Transverse colon (tissue), 4 donors: Measurements from ENCODE around the gene ICAM4.

Source experiments
- EP300 ChIP-seq: sonication (generic); formaldehyde crosslinking; IDR thresholded peaks from one replicate; pipeline ENCODE4 v1.6.1; 2017; ENCODE audit warnings: antibody characterized with exemption, low read depth
- POLR2A ChIP-seq: fragments of 450-650 bp; IDR thresholded peaks from one replicate; pipeline ENCODE4 v1.6.1; 2016; ENCODE audit warnings: antibody characterized with exemption, mild to moderate bottlenecking, moderate library complexity
- POLR2AphosphoS5 ChIP-seq, 3 donors: sonication (generic); formaldehyde crosslinking; IDR thresholded peaks; one replicate each; pipeline ENCODE4 v1.6.1; 2016; ENCODE audit warnings: antibody characterized with exemption in 3 of 3
- TF ChIP-seq, protein P1 (sequence below), 5 experiments: fragments of 200-600 bp in 3 of 5; fragments of 450-650 bp in 2 of 5; sonication (generic) in 3 of 5; IDR thresholded peaks; 1 replicate in 2 of 5; 2 replicates in 3 of 5; pipeline ENCODE4 v1.5.1; 2016 to 2017; ENCODE audit warnings: antibody characterized with exemption in 5 of 5, inconsistent platforms in 3 of 5, mild to moderate bottlenecking in 2 of 5, moderate library complexity in 1 of 5

GRCh38 chr19:10252707-10253106 lies 34.0 kb upstream of the ICAM4 start:
- TF ChIP-seq, protein P1, sequence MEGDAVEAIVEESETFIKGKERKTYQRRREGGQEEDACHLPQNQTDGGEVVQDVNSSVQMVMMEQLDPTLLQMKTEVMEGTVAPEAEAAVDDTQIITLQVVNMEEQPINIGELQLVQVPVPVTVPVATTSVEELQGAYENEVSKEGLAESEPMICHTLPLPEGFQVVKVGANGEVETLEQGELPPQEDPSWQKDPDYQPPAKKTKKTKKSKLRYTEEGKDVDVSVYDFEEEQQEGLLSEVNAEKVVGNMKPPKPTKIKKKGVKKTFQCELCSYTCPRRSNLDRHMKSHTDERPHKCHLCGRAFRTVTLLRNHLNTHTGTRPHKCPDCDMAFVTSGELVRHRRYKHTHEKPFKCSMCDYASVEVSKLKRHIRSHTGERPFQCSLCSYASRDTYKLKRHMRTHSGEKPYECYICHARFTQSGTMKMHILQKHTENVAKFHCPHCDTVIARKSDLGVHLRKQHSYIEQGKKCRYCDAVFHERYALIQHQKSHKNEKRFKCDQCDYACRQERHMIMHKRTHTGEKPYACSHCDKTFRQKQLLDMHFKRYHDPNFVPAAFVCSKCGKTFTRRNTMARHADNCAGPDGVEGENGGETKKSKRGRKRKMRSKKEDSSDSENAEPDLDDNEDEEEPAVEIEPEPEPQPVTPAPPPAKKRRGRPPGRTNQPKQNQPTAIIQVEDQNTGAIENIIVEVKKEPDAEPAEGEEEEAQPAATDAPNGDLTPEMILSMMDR (IDR thresholded peaks at IDR 0.05): no peak
- TF ChIP-seq POLR2A: no peak
- no peak for TF ChIP-seq EP300
- no peak for TF ChIP-seq POLR2AphosphoS5 (IDR thresholded peaks at IDR 0.05)
